Lower leg skin (tissue), 4 donors: ENCODE results near the gene IFNGR1. TPM values are rescaled to one million over a fixed set of nuclear protein-coding genes. Genes with fewer than 3 reads are reported as not detected.

ENCODE experiments used
- DNase-seq, 2 donors: peaks; one replicate each; pipeline ENCODE4 v3.0.0-alpha.2; 2019; ENCODE audit warnings: low spot score in 2 of 2
- H3K4me3 ChIP-seq: fragments of 200-600 bp; sonication (generic); 2 replicates; pipeline ENCODE4 v1.5.1; 2017; ENCODE audit warnings: mild to moderate bottlenecking, low read depth; ENCODE audit not compliant: poor library complexity, severe bottlenecking
- POLR2A ChIP-seq, 2 donors: fragments of 450-650 bp; IDR thresholded peaks; one replicate each; pipeline ENCODE4 v1.6.1; 2016 to 2017; ENCODE audit warnings: antibody characterized with exemption in 2 of 2, mild to moderate bottlenecking in 1 of 2, moderate library complexity in 1 of 2
- WGBS, 2 donors: methylation state at CpG; one replicate each; pipeline ENCODE4 v1.1.5; 2018; 5-methylcytosine and 5-hydroxymethylcytosine counted together
- intact Hi-C: fragments of 100-400 bp; cut with DNase I; formaldehyde crosslinking; loops from one replicate; pipeline ENCODE4 v1.15.0; 2023; ENCODE audit warnings: low total_unique reads
- total RNA-seq, 4 donors: library from RNA; depleted of rRNA; stranded (reverse); fragments of >200 nt; gene quantifications; one replicate each; pipeline ENCODE4 v1.1.0, GENCODE V29; 2016
- TF ChIP-seq, protein P1 (sequence below), 3 donors: fragments of 450-650 bp; IDR thresholded peaks; one replicate each; pipeline ENCODE4 v1.5.1; 2016; ENCODE audit warnings: antibody characterized with exemption in 3 of 3, mild to moderate bottlenecking in 3 of 3, moderate library complexity in 2 of 3

Gene IFNGR1
- total RNA-seq, 4 donors from 2014 or later: 64.2 to 92.1 (median 83.0) TPM

DNA sequence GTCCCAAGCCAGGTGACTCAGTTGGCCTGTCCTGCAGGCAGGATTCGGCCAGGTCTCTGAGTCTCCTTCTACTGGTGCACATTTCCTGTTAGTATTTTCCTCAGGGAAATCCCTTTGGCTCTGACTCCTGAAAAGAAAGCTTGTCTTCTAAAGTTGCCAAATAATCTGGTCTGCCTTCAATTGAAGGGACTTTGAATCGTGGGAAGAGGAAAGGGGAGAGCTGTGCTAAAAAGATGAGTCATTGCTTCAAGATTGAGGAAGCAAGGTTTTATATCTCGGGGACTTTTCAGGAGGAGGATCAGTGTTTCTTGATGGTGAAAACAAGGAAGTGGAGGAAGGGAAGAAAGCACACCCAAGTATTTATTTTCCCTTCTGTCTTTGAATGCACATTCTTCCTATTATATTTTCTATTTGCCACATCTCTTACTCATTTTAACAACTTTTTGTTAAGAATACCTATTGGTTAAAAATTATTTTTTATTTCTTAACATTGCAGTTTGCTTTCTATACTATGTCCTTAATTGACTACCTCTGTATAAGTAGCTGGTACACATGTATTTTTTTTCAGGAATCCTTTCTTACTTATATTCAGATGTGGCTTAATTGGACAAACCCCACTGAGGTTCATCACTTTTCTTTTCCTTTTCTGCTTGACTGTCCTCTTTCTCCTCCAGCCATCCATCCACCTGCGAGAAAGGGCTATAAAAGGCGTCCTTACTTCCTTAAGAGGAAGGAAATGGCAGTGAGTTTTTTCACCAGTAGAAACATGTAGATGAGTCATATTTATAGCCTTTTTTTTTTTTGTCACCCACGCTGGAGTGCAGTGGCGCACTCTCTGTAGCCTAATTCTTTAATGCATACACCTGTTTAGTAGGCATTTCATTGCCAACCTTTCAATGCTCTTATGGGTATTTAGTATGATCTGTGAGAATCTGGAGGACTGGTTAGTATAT is 15.0 kb upstream of the IFNGR1 start:
- DNase-seq: no peak
- TF ChIP-seq POLR2A (IDR thresholded peaks at IDR 0.05): no peak
- TF ChIP-seq, protein P1, sequence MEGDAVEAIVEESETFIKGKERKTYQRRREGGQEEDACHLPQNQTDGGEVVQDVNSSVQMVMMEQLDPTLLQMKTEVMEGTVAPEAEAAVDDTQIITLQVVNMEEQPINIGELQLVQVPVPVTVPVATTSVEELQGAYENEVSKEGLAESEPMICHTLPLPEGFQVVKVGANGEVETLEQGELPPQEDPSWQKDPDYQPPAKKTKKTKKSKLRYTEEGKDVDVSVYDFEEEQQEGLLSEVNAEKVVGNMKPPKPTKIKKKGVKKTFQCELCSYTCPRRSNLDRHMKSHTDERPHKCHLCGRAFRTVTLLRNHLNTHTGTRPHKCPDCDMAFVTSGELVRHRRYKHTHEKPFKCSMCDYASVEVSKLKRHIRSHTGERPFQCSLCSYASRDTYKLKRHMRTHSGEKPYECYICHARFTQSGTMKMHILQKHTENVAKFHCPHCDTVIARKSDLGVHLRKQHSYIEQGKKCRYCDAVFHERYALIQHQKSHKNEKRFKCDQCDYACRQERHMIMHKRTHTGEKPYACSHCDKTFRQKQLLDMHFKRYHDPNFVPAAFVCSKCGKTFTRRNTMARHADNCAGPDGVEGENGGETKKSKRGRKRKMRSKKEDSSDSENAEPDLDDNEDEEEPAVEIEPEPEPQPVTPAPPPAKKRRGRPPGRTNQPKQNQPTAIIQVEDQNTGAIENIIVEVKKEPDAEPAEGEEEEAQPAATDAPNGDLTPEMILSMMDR (IDR thresholded peaks at IDR 0.05): no peak
- intact Hi-C loops: no loop called here
- 22% methylated on average over 7 of the region's 7 CpGs for WGBS, 2 donors
- H3K4me3 ChIP-seq: no peak overlapping the region

DNA sequence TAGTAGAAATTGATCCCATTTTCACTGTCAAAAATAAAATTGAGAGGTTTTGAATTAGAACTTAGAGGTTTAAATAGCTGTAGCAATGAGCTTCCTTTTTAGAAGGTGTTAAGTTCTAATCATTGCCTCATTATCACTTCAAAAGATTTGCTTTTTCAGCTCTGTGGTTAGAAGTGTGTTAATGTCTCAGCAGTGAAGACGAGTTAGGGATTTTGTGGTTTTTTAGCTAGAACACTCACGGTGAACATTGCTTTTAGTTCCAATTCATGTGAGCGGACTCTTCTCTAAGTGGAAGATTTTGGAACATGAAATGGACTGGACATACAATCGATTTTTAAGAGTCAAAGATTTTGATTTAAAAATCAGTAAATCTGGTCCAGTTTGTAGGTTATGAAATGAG is 12.7 kb upstream of the IFNGR1 start:
- intact Hi-C loops: no loop called here
- no peak for DNase-seq
- 74 to 75% methylated on average over 4 of the region's 4 CpGs for WGBS, 2 donors
- no peak for TF ChIP-seq POLR2A (IDR thresholded peaks at IDR 0.05)
- TF ChIP-seq, protein P1 (IDR thresholded peaks at IDR 0.05): no peak
- no peak overlapping the region for H3K4me3 ChIP-seq

DNA sequence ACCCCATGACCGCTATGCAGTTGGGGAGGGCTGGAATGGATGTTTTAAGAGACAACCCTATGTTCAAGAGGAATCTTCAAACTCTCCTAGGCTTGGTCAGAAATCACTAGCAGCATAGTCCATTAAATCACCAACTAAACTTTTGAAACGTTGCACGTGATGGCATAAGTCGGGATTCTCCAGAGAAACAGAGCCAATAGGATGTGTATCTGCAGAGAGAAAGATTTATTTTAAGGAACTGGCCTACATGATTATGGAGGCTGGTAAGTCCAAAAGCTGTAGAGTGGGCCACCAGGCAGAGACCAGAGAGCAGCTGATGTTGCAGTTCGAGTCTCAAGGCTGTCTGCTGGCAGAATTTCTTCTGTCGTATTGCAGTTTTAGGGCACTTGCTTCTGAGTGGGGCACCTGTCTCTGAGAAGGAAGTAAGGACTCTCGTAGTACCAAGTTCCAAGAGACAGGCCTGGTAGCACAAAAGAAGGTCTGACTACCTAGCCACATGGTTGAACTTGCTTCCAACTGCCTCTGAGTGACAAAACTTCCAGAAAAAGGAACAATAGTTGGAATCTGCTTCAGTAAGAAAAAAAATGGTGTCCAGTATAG is 11.9 kb upstream of the IFNGR1 start:
- TF ChIP-seq, protein P1 (IDR thresholded peaks at IDR 0.05): no peak
- intact Hi-C loops: no loop called here
- no peak for DNase-seq
- 90 to 93% methylated on average over 7 of the region's 7 CpGs for WGBS, 2 donors
- H3K4me3 ChIP-seq: no peak overlapping the region

DNA sequence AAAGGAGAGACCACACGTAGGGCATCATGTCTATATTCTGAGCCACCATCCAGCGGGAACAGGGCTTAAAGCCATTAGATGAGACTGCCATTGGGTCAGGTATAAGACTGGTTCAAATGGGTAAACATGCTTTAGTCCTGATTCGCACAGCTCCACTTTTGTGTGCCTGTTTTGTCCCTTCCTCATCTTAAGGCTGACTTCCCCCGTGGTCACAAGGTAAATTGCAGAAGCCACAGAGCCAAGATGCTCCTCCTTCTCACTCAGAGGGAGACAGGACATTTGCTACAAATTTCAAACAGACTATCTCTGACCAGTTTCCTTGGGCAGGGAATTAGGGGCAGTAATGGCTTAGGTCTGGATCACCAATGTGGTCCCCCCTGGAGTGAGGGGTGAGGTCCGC is 11.4 kb upstream of the IFNGR1 start:
- TF ChIP-seq POLR2A (IDR thresholded peaks at IDR 0.05): no peak
- TF ChIP-seq, protein P1 (IDR thresholded peaks at IDR 0.05): no peak
- no peak for DNase-seq
- WGBS, 2 donors: 93 to 97% methylated on average over 5 of the region's 5 CpGs
- intact Hi-C loops: no loop called here
- no peak overlapping the region for H3K4me3 ChIP-seq

DNA sequence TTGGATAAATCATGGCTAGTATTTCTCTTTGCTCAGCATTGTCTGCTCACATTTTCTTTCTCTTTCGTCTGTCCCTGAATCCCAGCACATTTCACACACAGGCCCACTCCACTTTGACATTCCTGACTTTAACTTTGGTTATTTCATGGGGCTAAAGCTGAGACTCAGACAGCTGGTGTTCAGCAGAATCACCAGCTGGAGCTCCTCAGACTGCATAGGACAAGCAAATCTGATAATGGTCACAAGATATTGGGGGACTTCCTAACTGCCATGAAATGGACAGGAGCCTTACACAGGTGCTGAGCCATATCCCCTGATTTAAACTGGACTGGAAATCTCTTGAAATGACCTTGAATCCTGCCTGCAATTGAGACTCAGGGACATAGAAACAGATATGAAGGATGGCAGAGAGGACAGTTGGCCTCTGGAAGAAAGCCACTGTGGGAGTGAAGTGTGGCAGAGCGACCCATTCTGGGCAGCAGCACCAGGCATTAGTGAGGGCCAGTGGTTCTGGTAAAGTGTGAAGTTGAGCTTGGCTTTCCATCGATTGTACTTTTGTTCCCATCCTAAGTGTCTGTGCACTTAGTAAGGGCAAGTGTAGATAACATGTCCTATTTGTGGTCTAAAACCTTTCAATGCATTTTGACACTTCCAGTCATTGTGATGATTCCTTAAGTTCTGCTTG is 10.0 kb upstream of the IFNGR1 start:
- H3K4me3 ChIP-seq: no peak overlapping the region
- intact Hi-C loops: no loop called here
- WGBS, 2 donors: 91 to 92% methylated on average over 3 of the region's 3 CpGs
- no peak for DNase-seq
- no peak for TF ChIP-seq POLR2A (IDR thresholded peaks at IDR 0.05)
- TF ChIP-seq, protein P1 (IDR thresholded peaks at IDR 0.05): no peak
